GM10266 (cell line): ENCODE results near the gene ZNF777.

Source experiments
- DNase-seq: peaks from one replicate; pipeline ENCODE4 v3.0.0; 2012; ENCODE audit errors: extremely low spot score
- TF ChIP-seq, protein P1 (sequence below): IDR thresholded peaks from 2 replicates; pipeline ENCODE4 v1.5.1; 2012; ENCODE audit warnings: mild to moderate bottlenecking, low read depth; ENCODE audit not compliant: control insufficient read depth, insufficient read depth; ENCODE audit errors: missing control alignments

ZNF777 gene

GRCh38 chr7:149467321-149467859, 6.5 kb upstream of the ZNF777 start:
- TF ChIP-seq, protein P1, sequence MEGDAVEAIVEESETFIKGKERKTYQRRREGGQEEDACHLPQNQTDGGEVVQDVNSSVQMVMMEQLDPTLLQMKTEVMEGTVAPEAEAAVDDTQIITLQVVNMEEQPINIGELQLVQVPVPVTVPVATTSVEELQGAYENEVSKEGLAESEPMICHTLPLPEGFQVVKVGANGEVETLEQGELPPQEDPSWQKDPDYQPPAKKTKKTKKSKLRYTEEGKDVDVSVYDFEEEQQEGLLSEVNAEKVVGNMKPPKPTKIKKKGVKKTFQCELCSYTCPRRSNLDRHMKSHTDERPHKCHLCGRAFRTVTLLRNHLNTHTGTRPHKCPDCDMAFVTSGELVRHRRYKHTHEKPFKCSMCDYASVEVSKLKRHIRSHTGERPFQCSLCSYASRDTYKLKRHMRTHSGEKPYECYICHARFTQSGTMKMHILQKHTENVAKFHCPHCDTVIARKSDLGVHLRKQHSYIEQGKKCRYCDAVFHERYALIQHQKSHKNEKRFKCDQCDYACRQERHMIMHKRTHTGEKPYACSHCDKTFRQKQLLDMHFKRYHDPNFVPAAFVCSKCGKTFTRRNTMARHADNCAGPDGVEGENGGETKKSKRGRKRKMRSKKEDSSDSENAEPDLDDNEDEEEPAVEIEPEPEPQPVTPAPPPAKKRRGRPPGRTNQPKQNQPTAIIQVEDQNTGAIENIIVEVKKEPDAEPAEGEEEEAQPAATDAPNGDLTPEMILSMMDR: no peak
- DNase-seq: no peak

DNA sequence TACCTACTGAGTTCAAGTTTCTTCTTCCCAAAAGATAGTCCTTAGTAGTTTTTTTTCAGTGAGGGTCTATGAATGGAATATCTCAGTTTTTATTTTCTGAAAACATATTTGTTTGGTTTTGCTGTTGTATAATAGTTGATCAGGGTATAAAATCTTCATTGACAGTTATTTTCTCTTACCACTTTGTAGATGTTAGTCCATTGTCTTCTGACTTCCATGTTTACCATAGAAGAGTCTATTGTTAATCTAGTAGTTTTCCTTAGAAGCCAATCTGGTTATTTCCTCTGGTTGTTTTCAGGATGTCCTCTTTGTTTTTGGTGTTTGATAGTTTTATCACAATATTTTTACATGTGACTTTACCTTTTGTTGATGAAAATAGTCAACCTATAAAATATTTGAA, 5.5 kb upstream of the ZNF777 start:
- TF ChIP-seq, protein P1: no peak
- DNase-seq: no peak

GRCh38 chr7:149463500-149464161, 2.8 kb upstream of the ZNF777 start:
- DNase-seq: no peak
- TF ChIP-seq, protein P1: no peak

DNA sequence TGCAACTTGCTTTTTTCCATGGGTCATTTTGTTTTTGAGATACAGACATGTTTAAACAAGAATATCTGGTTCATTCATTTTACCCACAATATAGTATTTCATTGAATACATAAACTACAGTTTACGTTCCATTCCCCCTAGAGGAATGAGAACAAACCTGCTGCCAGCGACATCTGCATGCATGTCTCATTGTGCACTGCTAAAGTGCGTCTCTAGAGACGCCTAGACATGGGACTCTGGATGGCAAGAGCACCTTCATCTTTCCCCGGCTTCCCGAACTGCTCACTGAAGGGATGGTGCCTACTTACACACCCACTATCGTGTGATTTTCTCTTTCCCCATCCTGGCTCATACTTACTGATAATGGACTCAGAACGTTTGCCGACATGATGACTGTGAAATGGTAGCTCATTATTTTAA, 1.2 kb upstream of the ZNF777 start:
- DNase-seq: no peak
- TF ChIP-seq, protein P1: no peak

DNA sequence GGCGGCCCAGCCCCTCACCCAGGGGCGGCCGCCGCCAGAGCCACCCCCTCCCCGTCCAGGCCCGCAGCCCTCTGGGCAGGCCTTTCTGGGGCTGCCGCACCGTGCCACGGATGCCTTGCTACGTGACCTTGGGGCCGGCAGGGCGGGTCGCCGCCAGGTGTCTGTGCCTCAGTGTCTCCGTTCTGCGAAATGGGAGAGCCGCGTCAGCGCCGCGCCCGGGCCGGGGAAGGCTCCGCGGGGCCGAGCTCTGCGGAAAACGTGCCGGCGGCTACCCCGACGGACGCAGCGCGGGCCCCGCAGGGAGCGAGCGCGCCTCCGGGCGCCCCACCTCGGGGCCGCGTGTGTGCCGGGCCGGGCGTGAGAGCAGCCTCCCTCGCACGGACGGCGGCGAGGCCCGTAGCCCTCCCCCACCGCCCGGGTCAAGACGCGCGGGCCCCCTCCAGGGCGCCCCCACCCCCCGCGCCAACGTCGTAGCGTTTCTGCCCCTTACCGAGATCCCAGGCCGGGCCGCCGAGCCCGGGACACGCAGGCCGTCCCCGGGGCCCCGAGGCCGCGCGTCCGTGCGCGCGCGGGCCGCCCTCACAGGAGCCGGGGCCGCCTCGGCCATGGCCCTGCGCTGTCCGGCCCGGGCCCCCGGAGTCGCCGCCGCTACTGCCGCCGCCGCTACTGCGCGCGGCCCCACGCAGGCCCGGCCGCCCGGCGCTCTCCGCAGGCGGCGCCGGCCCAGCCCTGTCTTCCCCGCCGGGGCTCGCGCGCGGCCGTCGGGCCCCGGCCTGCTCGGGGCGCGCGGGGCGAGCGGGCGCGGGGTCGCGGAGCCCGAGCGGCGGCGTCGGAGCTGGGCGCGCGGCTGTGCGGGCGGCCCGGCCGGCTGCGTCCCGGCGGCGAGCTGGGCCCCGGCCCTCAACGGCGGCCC, 1.1 kb downstream of the ZNF777 start:
- TF ChIP-seq, protein P1: no peak
- peak; percentile 83 for DNase-seq

- TF ChIP-seq, protein P1: no peak
- no peak for DNase-seq
Measured at GRCh38 chr7:149459201-149459539, 1.7 kb downstream of the ZNF777 start.

DNA sequence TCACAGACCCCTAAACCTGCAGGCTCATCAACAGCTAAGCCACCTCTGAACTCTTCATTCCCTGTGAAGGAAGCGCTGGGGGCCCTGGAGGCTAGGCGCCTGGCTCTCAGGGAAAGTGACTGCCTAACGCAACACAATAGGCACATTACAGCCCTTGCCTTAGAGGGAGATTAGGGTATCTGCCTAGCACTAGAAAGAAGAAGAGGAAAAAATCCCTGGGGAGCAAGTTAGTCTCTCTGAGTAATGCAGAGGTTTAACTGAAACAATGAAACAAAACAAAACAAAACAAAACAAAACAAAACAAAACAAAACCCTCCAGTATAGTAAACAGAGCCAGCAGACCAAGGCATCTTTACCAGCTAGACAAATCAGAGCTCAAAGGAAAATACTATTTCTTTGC, 2.6 kb downstream of the ZNF777 start:
- TF ChIP-seq, protein P1: no peak
- DNase-seq: no peak
